GM21529 (cell line): Measurements from ENCODE around the gene NUDT13.
A peak's percentile ranks its signal among the peaks of the same experiment; 100 is the strongest.
"Not testable (repeated sequence)": the region's sequence is repeated elsewhere in the genome, so short reads cannot be mapped to it uniquely, and the experiment has no call there.

Experiments
- ATAC-seq: cut with Tn5 transposase; IDR thresholded peaks from one replicate; pipeline ENCODE4 v1.9.1; 2021; ENCODE audit not compliant: unreplicated experiment

NUDT13 gene

GRCh38 chr10:73099141-73099540 is 11.1 kb upstream of the NUDT13 start:
- ATAC-seq, result no peak

GRCh38 chr10:73106301-73106700 is 4.0 kb upstream of the NUDT13 start:
- no peak for ATAC-seq

GRCh38 chr10:73109248-73109652 is 1.0 kb upstream of the NUDT13 start:
- ATAC-seq, result not testable (repeated sequence)

- not testable (repeated sequence) for ATAC-seq
Observed at GRCh38 chr10:73112032-73112431, 1.8 kb downstream of the NUDT13 start.

- no peak for ATAC-seq
Observed at GRCh38 chr10:73113551-73113950, 3.3 kb downstream of the NUDT13 start.

GRCh38 chr10:73116017-73116416 is 5.8 kb downstream of the NUDT13 start:
- ATAC-seq, result no peak

- peak; percentile 84 for ATAC-seq
Observed at GRCh38 chr10:73117976-73118743, 7.9 kb downstream of the NUDT13 start.

- ATAC-seq, result no peak
Observed at GRCh38 chr10:73119457-73119856, 9.2 kb downstream of the NUDT13 start.

- no peak for ATAC-seq
Observed at GRCh38 chr10:73119952-73120351, 9.7 kb downstream of the NUDT13 start.

- ATAC-seq, result no peak
Observed at GRCh38 chr10:73126343-73126742, 16.1 kb downstream of the NUDT13 start.

- ATAC-seq, result no peak
Observed at GRCh38 chr10:73131301-73131700, 21.0 kb downstream of the NUDT13 start.

- ATAC-seq, result no peak
Observed at GRCh38 chr10:73131913-73132686, 21.8 kb downstream of the NUDT13 start.

- no peak for ATAC-seq
Observed at GRCh38 chr10:73134727-73135126, 24.5 kb downstream of the NUDT13 start.

- no peak for ATAC-seq
Observed at GRCh38 chr10:73136627-73137026, 26.4 kb downstream of the NUDT13 start.

- no peak for ATAC-seq
Observed at GRCh38 chr10:73139251-73139650, 29.0 kb downstream of the NUDT13 start.

- ATAC-seq, result no peak
Observed at GRCh38 chr10:73141603-73142002, 31.3 kb downstream of the NUDT13 start.

GRCh38 chr10:73150633-73151413 is 40.6 kb downstream of the NUDT13 start:
- not testable (repeated sequence) for ATAC-seq

GRCh38 chr10:73152009-73152408 is 41.8 kb downstream of the NUDT13 start:
- no peak for ATAC-seq

GRCh38 chr10:73156054-73156453 is 45.8 kb downstream of the NUDT13 start:
- no peak for ATAC-seq

- ATAC-seq, result no peak
Observed at GRCh38 chr10:73159038-73159648, 48.9 kb downstream of the NUDT13 start.

- ATAC-seq, result no peak
Observed at GRCh38 chr10:73161079-73161478, 50.8 kb downstream of the NUDT13 start.
